GM18498 (cell line): Measurements from ENCODE around the gene LSMEM2.
A peak's percentile ranks its signal among the peaks of the same experiment; 100 is the strongest.

Experiments used
- ATAC-seq: cut with Tn5 transposase; IDR thresholded peaks from one replicate; pipeline ENCODE4 v1.9.1; 2021; ENCODE audit warnings: mild to moderate bottlenecking, moderate library complexity; ENCODE audit not compliant: unreplicated experiment

Gene LSMEM2

GRCh38 chr3:50337175-50337861 is 58.4 kb downstream of the LSMEM2 start:
- ATAC-seq, result peak; percentile 77
